ENCODE measurements around the gene NYAP1.

DNA sequence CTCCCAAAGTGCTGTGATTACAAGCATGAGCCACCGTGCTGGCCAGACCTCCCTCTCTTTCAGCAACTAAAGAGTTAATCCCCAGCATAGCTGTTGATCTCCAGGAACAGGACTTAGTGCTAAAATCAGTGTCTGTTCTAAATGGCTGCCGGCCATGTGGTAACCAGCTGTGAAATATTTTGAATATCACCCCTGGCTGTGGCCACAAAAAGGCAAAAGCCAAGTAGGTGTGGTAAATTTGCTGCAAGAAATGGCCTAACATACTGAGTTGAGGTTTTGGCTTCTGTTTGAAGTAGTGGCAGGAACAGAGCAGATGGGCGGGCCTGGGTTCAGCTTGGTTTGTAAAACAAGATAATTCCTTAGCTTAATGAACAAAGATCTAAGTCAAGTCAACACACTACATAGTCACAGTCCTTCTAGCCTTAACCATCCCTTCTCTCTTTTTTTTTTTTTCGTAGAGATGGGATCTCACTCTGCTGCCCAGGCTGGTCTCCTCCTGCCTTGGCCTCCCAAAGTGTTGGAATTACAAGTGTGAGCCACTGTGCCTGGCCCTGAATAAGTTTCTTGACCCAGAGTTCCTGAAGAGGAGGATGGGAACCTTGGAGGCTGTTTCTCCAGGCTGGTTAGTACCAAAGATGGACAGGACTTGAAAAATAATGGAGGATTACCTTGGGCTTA lies 32.5 kb downstream of the NYAP1 start:
- TF ChIP-seq CTCF (IDR thresholded peaks at IDR 0.05), result no peak
- no peak for TF ChIP-seq POLR2A (IDR thresholded peaks at IDR 0.05)
- TF ChIP-seq POLR2AphosphoS5 (IDR thresholded peaks at IDR 0.05), result peak in 1 of 3 donors; percentile 23

All from breast epithelium (tissue), 3 donors.